GM21786 (cell line): Measurements from ENCODE around the gene IKZF3.
"Not testable (repeated sequence)": the region's sequence is repeated elsewhere in the genome, so short reads cannot be mapped to it uniquely, and the experiment has no call there.

Source experiments
- ATAC-seq: cut with Tn5 transposase; IDR thresholded peaks from one replicate; pipeline ENCODE4 v1.9.1; 2021; ENCODE audit not compliant: unreplicated experiment

Gene IKZF3

DNA sequence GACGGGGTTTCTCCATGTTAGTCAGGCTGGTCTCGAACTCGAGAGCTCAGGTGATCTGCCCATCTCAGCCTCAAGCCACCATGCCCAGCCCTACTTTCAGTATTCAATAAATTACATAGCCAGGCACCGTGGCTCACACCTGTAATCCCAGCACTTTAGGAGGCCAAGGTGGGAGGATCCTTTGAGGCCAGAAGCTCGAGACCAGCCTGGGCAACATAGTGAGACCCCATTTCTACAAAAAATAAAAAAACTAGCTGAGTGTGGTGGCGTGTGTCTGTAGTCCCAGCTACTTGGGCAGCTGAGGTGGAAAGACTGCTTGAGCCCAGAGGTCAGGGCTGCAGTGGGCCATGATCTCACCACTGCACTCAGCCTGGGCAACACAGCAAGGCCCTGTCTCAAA is 142.0 kb downstream of the IKZF3 start:
- ATAC-seq: no peak

DNA sequence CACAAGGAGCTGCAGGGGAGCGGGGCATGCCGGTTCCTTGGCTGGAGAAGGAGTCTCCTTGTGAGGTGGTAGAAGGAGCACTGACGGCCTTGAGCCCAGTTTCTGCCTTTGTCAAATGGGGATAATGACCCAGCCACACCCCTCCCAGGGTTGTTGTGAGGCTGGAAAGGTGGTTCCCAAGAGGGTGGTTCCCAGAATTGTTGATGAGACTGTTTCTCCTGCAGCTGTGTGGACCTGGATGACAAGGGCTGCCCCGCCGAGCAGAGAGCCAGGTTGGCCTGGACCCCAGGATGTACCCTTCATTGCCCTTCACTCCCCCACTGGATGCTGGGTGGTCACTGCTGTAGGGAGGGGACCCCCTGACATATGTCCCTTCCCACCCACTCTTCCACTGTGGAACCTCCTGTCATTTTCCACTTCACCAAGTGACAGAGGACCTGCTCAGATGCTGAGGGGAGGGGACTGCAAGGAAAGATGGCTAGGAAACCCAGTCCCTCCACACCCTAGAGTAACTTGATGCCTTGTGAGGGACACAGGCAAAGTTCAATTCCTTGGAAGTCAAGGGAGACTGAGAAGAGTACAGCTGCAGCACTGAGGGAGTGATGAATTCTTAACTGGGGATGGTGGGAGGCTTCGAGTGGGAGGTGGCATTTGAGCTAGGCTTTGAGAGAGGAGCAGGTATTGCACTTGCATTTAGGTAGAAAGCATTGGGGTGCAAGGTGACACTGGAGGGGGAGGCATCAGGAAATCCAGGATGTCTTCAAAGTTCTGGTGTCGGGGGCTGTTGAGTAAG is 144.4 kb downstream of the IKZF3 start:
- no peak for ATAC-seq

- no peak for ATAC-seq
Observed at GRCh38 chr17:39717660-39718059, 146.5 kb downstream of the IKZF3 start.

- no peak for ATAC-seq
Observed at GRCh38 chr17:39716879-39717536, 147.1 kb downstream of the IKZF3 start.

- no peak for ATAC-seq
Observed at GRCh38 chr17:39716073-39716818, 147.9 kb downstream of the IKZF3 start.

GRCh38 chr17:39715375-39716072 is 148.6 kb downstream of the IKZF3 start:
- ATAC-seq: no peak

DNA sequence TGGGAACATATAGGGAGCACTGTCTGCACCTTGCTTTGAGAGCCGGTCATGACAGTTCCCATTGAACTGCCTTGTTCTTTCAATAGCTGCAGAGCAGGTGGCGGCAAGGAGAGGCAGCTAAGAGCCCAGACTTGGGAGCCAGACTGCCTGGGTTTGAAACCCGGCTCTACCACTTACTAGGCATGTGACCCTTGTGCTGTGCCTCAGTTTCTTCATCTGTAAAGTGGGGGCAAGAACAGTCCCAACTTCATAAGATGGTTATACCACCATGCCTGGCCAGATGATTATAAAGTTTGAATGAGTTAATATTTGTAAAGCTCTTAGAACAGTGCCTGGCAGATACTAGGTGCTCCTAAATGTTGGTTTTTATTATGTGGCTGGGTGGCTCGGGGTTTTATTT is 149.9 kb downstream of the IKZF3 start:
- ATAC-seq: no peak

DNA sequence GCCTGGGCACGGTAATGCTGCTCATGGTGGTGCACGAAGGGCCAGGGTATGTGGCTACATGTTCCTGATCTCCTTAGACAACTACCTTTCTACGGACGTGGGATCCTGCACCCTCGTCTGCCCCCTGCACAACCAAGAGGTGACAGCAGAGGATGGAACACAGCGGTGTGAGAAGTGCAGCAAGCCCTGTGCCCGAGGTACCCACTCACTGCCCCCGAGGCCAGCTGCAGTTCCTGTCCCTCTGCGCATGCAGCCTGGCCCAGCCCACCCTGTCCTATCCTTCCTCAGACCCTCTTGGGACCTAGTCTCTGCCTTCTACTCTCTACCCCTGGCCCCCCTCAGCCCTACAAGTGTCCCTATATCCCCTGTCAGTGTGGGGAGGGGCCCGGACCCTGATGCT is 152.3 kb downstream of the IKZF3 start:
- no peak for ATAC-seq

DNA sequence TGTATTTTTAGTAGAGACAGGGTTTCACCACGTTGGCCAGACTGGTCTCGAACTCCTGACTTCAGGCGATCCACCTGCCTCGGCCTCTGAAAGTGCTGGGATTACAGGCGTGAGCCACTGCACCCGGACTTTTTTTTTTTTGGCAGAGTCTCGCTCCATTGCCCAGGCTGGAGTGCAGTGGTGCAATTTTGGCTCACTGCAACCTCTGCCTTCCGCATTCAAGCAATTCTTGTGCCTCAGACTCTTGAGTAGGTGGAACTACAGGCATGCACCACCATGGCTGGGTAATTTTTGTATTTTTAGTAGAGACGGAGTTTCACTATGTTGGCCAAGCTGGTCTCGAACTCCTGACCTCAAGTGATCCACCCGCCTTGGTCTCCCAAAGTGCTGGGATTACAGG is 153.0 kb downstream of the IKZF3 start:
- ATAC-seq: not testable (repeated sequence)

GRCh38 chr17:39709998-39710964 is 153.8 kb downstream of the IKZF3 start:
- ATAC-seq: no peak

DNA sequence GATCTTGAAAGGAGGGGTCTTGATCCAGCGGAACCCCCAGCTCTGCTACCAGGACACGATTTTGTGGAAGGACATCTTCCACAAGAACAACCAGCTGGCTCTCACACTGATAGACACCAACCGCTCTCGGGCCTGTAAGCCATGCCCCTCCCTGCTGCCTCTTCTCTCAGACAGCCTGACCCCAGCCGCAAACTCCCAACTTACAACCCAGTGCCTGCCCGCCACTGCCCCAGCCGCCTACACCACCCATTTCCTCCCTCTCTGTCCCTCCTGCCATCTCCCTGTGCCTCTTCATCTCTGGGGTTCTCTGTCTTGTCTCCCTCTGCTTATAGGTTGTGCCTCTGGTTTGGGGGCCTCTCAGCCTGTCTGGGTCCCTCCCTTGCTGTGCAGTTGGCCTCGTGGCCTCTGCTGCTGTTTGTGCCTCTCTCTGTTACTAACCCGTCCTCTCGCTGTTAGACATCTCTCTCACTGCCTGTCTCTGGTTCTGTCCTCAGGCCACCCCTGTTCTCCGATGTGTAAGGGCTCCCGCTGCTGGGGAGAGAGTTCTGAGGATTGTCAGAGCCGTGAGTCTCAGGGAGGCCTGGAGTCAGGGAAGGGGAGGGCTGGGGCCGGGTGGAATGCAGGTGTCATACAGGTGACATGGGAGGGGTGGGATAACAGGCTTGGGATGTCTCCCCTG is 154.7 kb downstream of the IKZF3 start:
- no peak for ATAC-seq
